HUES48 (cell line): ENCODE data around the gene SOX5.
"Not testable (repeated sequence)": the region's sequence is repeated elsewhere in the genome, so short reads cannot be mapped to it uniquely, and the experiment has no call there.

Experiments used
- H3K27ac ChIP-seq: one replicate; pipeline ENCODE4 v1.7.0; 2013; ENCODE audit warnings: low read depth, low read length, inconsistent platforms
- H3K27me3 ChIP-seq: 2 replicates; pipeline ENCODE4 v1.6.1; 2013; ENCODE audit warnings: mild to moderate bottlenecking, low read length; ENCODE audit not compliant: control insufficient read depth, insufficient read depth
- H3K36me3 ChIP-seq: 2 replicates; pipeline ENCODE4 v1.6.1; 2013; ENCODE audit warnings: low read length; ENCODE audit not compliant: control insufficient read depth, insufficient read depth
- H3K4me1 ChIP-seq: 2 replicates; pipeline ENCODE4 v1.6.1; 2013; ENCODE audit warnings: mild to moderate bottlenecking, low read length; ENCODE audit not compliant: control insufficient read depth, insufficient read depth
- H3K4me3 ChIP-seq: 2 replicates; pipeline ENCODE4 v1.5.1; 2013; ENCODE audit warnings: mild to moderate bottlenecking, low read depth, low read length
- H3K9ac ChIP-seq: 2 replicates; pipeline ENCODE4 v1.6.1; 2013; ENCODE audit warnings: mild to moderate bottlenecking, low read depth, low read length, moderate library complexity
- H3K9me3 ChIP-seq: 2 replicates; pipeline ENCODE4 v1.6.1; 2013; ENCODE audit warnings: low read length; ENCODE audit not compliant: control insufficient read depth, insufficient read depth

Gene SOX5

DNA sequence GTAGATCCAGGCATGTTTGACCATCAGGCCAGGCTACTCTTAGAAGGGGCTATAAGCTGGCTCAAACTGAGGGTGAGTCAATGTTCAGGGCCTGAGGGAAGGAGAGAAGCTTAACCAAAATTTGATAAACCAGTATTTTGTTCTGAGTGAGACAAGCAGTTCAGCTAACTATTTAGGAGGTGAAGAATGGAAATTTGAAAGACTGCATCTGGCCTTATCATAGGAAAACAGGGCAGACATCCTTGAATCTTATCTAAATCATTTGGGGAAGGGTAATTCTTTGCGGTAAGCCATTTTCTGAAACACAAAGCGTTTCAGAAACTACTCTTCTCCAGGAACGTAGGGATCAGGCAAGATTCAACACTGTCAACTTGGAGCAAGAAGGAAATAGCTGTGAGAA lies 447.2 kb downstream of the SOX5 start:
- H3K4me1 ChIP-seq, result peaks cover 28% of the 10 kb centered on the region
- no peak overlapping the region for H3K27ac ChIP-seq
- H3K27me3 ChIP-seq, result no peaks in the 10 kb centered on the region
- no peaks in the 10 kb centered on the region for H3K9me3 ChIP-seq
- no peaks in the 10 kb centered on the region for H3K36me3 ChIP-seq
- H3K4me3 ChIP-seq, result no peak overlapping the region
- H3K9ac ChIP-seq, result no peak overlapping the region

DNA sequence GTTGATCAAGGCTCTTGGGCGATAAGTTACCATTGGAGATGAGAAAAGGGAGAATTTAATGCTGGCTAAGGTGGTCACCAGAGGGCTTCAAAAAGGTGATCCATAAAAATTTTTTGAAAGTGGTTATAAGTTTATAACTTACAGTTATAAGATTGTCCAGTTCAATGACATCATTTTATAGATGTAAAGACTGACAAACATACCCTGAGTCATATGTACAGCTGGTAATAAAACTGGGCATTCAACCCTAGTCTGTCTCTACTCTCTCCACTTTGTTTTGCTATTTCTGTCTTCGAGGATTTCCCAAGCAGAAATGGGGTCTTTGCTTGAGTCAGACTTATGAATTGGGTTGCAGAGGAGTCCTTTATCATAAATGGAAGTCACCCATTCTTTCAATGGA lies 454.0 kb downstream of the SOX5 start:
- Histone ChIP-seq H3K4me1 (no peaks in the 10 kb centered on the region), H3K9me3 (no peaks in the 10 kb centered on the region; the same call in none of the 2 replicates), H3K9ac (no peak overlapping the region), H3K36me3 (no peaks in the 10 kb centered on the region), H3K4me3 (no peak overlapping the region), H3K27me3 (no peaks in the 10 kb centered on the region), H3K27ac (no peak overlapping the region)

- H3K27me3 ChIP-seq, result no peaks in the 10 kb centered on the region
- no peak overlapping the region for H3K27ac ChIP-seq
- no peaks in the 10 kb centered on the region; the same call in none of the 2 replicates for H3K9me3 ChIP-seq
- H3K4me1 ChIP-seq, result no peaks in the 10 kb centered on the region
- H3K4me3 ChIP-seq, result no peak overlapping the region
- no peaks in the 10 kb centered on the region for H3K36me3 ChIP-seq
- H3K9ac ChIP-seq, result no peak overlapping the region
Measured at GRCh38 chr12:23493672-23494071, 455.8 kb downstream of the SOX5 start.

GRCh38 chr12:23491029-23491428 lies 458.4 kb downstream of the SOX5 start:
- not testable (repeated sequence) for H3K9ac ChIP-seq

GRCh38 chr12:23488130-23488529 lies 461.3 kb downstream of the SOX5 start:
- no peaks in the 10 kb centered on the region for H3K4me1 ChIP-seq
- no peak overlapping the region for H3K9ac ChIP-seq
- no peak overlapping the region for H3K4me3 ChIP-seq
- no peak overlapping the region for H3K27ac ChIP-seq
- H3K27me3 ChIP-seq, result no peaks in the 10 kb centered on the region
- no peaks in the 10 kb centered on the region; the same call in none of the 2 replicates for H3K9me3 ChIP-seq
- no peaks in the 10 kb centered on the region for H3K36me3 ChIP-seq

More at GRCh38 chr12:23491029-23491428, 458.4 kb downstream of the SOX5 start:
- H3K4me1 ChIP-seq, H3K4me3 ChIP-seq, H3K9me3 ChIP-seq, H3K27me3 ChIP-seq, H3K36me3 ChIP-seq, H3K27ac ChIP-seq: not testable (repeated sequence)

- no peaks in the 10 kb centered on the region for H3K4me1 ChIP-seq
- 0 out of 2 replicates have a peak, but pooled peaks cover 3% of the 10 kb centered on the region for H3K9me3 ChIP-seq
- H3K4me3 ChIP-seq, result no peak overlapping the region
- no peaks in the 10 kb centered on the region for H3K27me3 ChIP-seq
- H3K27ac ChIP-seq, result no peak overlapping the region
- H3K36me3 ChIP-seq, result no peaks in the 10 kb centered on the region
- no peak overlapping the region for H3K9ac ChIP-seq
Measured at GRCh38 chr12:23484238-23484637, 465.2 kb downstream of the SOX5 start.

- Histone ChIP-seq H3K4me3 (no peak overlapping the region), H3K27me3 (no peaks in the 10 kb centered on the region), H3K9ac (no peak overlapping the region), H3K36me3 (no peaks in the 10 kb centered on the region), H3K4me1 (no peaks in the 10 kb centered on the region), H3K27ac (no peak overlapping the region), H3K9me3 (peaks cover 4% of the 10 kb centered on the region; the same call in 1 of the 2 replicates)
Measured at GRCh38 chr12:23482571-23482970, 466.9 kb downstream of the SOX5 start.
